Sigmoid colon (tissue), 7 donors: Measurements from ENCODE around the gene NIP7. TPM values are rescaled to one million over a fixed set of nuclear protein-coding genes. Genes with fewer than 3 reads are reported as not detected.

Experiments used
- DNase-seq: peaks from one replicate; pipeline ENCODE4 v3.0.0-alpha.2; 2019
- H3K27ac ChIP-seq, 4 donors: fragments of 200-600 bp; sonication (generic); one replicate each; pipeline ENCODE4 v1.5.1; 2016 to 2019; ENCODE audit warnings: mild to moderate bottlenecking in 1 of 4
- H3K27me3 ChIP-seq, 3 donors: fragments of 200-600 bp; sonication (generic); one replicate each; pipeline ENCODE4 v1.5.1; 2019; ENCODE audit warnings: mild to moderate bottlenecking in 1 of 3
- H3K36me3 ChIP-seq, 4 donors: fragments of 200-600 bp; sonication (generic); one replicate each; pipeline ENCODE4 v1.5.1; 2016 to 2019
- H3K4me1 ChIP-seq, 4 donors: fragments of 200-600 bp; sonication (generic); one replicate each; pipeline ENCODE4 v1.5.1; 2017 to 2019
- H3K4me3 ChIP-seq, 4 donors: fragments of 200-600 bp; sonication (generic); one replicate each; pipeline ENCODE4 v1.5.1; 2017 to 2019; ENCODE audit warnings: mild to moderate bottlenecking in 2 of 4, moderate library complexity in 1 of 4
- H3K9me3 ChIP-seq, 4 donors: fragments of 200-600 bp in 3 of 4; sonication (generic) in 3 of 4; one replicate each; pipeline versions ENCODE4 v1.5.1 to v1.6.1; 2013 to 2019
- EP300 ChIP-seq, 4 donors: sonication (generic); formaldehyde crosslinking; IDR thresholded peaks; one replicate each; pipeline ENCODE4 v1.6.1; 2017; ENCODE audit warnings: antibody characterized with exemption in 4 of 4
- POLR2A ChIP-seq, 2 donors: fragments of 450-650 bp; IDR thresholded peaks; one replicate each; pipeline ENCODE4 v1.6.1; 2016; ENCODE audit warnings: antibody characterized with exemption in 2 of 2, mild to moderate bottlenecking in 2 of 2, moderate library complexity in 2 of 2
- POLR2AphosphoS5 ChIP-seq, 4 donors: sonication (generic); formaldehyde crosslinking; IDR thresholded peaks; one replicate each; pipeline ENCODE4 v1.6.1; 2017; ENCODE audit warnings: antibody characterized with exemption in 4 of 4
- WGBS, 2 donors: extraction: QIAGEN DNeasy Blood & Tissue Kit; methylation state at CpG; one replicate each; pipeline ENCODE4 v1.1.7; 2013; 5-methylcytosine and 5-hydroxymethylcytosine counted together
- intact Hi-C: fragments of 100-400 bp; cut with DNase I; formaldehyde crosslinking; loops from one replicate; pipeline ENCODE4 v1.15.1; 2023
- polyA plus RNA-seq, 3 donors: library from polyadenylated mRNA; stranded (reverse); fragments of 200-250 nt; gene quantifications; one replicate each; pipeline ENCODE4 v1.2.3, GENCODE V29; 2013
- total RNA-seq, 4 donors: library from RNA; depleted of rRNA; stranded (reverse); fragments of >200 nt; gene quantifications; one replicate each; pipeline ENCODE4 v1.1.0, GENCODE V29; 2016
- TF ChIP-seq, protein P1 (sequence below), 4 experiments: fragments of 450-650 bp in 3 of 4; fragments of 200-600 bp in 1 of 4; IDR thresholded peaks; one replicate each; pipeline ENCODE4 v1.5.1; 2016 to 2019; ENCODE audit warnings: antibody characterized with exemption in 4 of 4, mild to moderate bottlenecking in 3 of 4, moderate library complexity in 2 of 4
- donor health status: healthy with polysubstance abuse.
- donor health status: Bipolar disorder and iron deficiency.
- donor health status: healthy.

NIP7 gene
- total and polyA plus RNA-seq, 7 donors: 6.9 to 23.8 (median 11.4) TPM

DNA sequence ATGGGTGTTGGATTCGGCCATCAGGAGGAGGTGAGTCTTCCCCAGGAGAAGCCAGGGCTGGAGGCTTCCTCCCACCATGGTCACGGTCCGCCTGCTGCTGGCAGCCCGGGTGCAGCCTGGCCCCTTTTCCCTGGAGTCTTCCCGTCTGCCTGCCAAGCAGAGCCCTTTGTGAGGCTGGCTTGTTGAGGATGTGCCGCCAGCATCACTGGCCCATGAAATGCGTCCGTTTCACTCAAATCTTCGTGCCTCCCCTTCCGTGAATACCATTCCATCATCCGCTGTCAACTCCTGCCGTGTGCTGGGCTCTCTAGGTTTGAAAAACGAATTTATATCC is 18.9 kb upstream of the NIP7 start:
- TF ChIP-seq, protein P1, sequence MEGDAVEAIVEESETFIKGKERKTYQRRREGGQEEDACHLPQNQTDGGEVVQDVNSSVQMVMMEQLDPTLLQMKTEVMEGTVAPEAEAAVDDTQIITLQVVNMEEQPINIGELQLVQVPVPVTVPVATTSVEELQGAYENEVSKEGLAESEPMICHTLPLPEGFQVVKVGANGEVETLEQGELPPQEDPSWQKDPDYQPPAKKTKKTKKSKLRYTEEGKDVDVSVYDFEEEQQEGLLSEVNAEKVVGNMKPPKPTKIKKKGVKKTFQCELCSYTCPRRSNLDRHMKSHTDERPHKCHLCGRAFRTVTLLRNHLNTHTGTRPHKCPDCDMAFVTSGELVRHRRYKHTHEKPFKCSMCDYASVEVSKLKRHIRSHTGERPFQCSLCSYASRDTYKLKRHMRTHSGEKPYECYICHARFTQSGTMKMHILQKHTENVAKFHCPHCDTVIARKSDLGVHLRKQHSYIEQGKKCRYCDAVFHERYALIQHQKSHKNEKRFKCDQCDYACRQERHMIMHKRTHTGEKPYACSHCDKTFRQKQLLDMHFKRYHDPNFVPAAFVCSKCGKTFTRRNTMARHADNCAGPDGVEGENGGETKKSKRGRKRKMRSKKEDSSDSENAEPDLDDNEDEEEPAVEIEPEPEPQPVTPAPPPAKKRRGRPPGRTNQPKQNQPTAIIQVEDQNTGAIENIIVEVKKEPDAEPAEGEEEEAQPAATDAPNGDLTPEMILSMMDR (IDR thresholded peaks at IDR 0.05): no peak
- TF ChIP-seq EP300 (IDR thresholded peaks at IDR 0.05): no peak
- no peak for TF ChIP-seq POLR2A (IDR thresholded peaks at IDR 0.05)
- no peak for TF ChIP-seq POLR2AphosphoS5 (IDR thresholded peaks at IDR 0.05)
- no peaks in the 10 kb centered on the region for H3K9me3 ChIP-seq
- DNase-seq: peak; percentile 46
- peaks cover 62 to 99% (median 84%) of the 10 kb centered on the region in 4 donors for H3K36me3 ChIP-seq
- H3K4me1 ChIP-seq: peaks cover 0 to 6% (median under 1%) of the 10 kb centered on the region in 4 donors
- WGBS, 2 donors: 93% methylated on average over 13 of the region's 13 CpGs
- H3K27ac ChIP-seq: no peak overlapping the region
- intact Hi-C loops: no loop called here
- no peak overlapping the region for H3K4me3 ChIP-seq
- no peaks in the 10 kb centered on the region for H3K27me3 ChIP-seq

DNA sequence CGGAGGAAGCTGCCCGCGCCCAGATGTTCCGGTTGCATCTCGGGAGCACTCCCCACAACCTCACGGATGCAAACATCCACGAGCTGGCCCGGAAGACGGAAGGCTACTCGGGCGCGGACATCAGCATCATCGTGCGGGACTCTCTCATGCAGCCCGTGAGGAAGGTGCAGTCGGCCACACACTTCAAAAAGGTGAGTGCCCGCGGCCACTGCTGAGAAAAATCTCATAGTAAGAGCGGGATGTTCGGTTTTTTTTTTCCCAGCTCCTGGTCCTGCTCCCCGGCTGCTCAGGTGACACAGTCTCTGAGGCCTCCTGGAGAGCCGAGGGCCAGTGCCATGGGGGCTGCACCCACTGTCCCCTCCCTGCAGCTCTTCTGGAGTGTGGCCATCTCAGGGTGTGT is 18.5 kb upstream of the NIP7 start:
- TF ChIP-seq, protein P1 (IDR thresholded peaks at IDR 0.05): no peak
- TF ChIP-seq EP300 (IDR thresholded peaks at IDR 0.05): no peak
- DNase-seq: peak; percentile 44
- intact Hi-C loops: no loop called here
- H3K27me3 ChIP-seq: no peaks in the 10 kb centered on the region
- peaks cover 0 to 9% (median 5%) of the 10 kb centered on the region in 4 donors for H3K4me1 ChIP-seq
- WGBS, 2 donors: 94% methylated on average over 22 of the region's 22 CpGs
- H3K4me3 ChIP-seq: no peak overlapping the region
- peaks cover 58 to 99% (median 80%) of the 10 kb centered on the region in 4 donors for H3K36me3 ChIP-seq
- H3K27ac ChIP-seq: no peak overlapping the region
- H3K9me3 ChIP-seq: no peaks in the 10 kb centered on the region

DNA sequence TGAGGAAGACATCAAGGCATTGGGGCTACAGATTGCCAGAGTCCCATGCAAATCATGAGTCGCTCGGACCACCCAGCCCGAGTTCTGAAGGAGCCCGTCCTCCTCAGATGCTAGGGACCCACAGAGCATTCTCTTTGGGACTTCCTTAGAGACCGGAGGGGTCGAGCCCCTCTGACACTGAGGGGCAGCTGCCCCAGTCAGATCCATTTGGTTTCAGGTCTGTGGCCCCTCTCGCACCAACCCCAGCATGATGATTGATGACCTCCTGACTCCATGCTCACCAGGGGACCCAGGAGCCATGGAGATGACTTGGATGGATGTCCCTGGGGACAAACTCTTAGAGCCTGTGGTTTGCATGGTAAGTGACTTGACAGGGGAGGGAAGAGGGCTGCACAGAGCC is 17.2 kb upstream of the NIP7 start:
- H3K4me1 ChIP-seq: peaks cover 0 to 20% (median 16%) of the 10 kb centered on the region in 4 donors
- DNase-seq: no peak
- TF ChIP-seq POLR2AphosphoS5 (IDR thresholded peaks at IDR 0.05): no peak
- TF ChIP-seq, protein P1 (IDR thresholded peaks at IDR 0.05): no peak
- TF ChIP-seq EP300 (IDR thresholded peaks at IDR 0.05): no peak
- TF ChIP-seq POLR2A (IDR thresholded peaks at IDR 0.05): no peak
- no peak overlapping the region for H3K27ac ChIP-seq
- WGBS, 2 donors: 93 to 94% methylated on average over 7 of the region's 7 CpGs
- peaks cover 53 to 93% (median 67%) of the 10 kb centered on the region in 4 donors for H3K36me3 ChIP-seq
- H3K9me3 ChIP-seq: no peaks in the 10 kb centered on the region
- intact Hi-C loops: no loop called here
- no peak overlapping the region for H3K4me3 ChIP-seq
- H3K27me3 ChIP-seq: no peaks in the 10 kb centered on the region

DNA sequence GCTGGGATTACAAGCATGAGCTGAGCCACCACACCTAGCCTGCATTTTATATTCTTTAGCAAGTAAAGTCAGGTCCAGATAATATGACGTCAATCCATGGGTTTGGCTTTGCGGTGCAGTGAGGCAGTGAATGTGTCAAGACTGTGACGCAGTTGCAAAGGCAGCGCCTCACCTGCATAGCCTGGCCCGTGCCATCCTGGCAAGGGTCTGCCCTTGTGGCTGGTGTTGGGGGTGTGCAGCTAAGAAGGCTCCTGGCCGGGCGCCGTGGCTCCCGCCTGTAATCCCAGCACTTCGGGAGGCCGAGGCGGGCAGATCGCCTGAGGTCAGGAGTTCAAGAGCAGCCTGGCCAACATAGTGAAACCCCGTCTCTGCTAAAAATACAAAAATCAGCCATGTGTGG is 16.2 kb upstream of the NIP7 start:
- 92 to 93% methylated on average over 14 of the region's 14 CpGs for WGBS, 2 donors
- no peaks in the 10 kb centered on the region for H3K9me3 ChIP-seq
- H3K27ac ChIP-seq: no peak overlapping the region
- H3K4me3 ChIP-seq: no peak overlapping the region
- H3K36me3 ChIP-seq: peaks cover 48 to 84% (median 62%) of the 10 kb centered on the region in 4 donors
- H3K4me1 ChIP-seq: peaks cover 0 to 30% (median 26%) of the 10 kb centered on the region in 4 donors
- no peak for DNase-seq
- no peak for TF ChIP-seq EP300 (IDR thresholded peaks at IDR 0.05)
- no peaks in the 10 kb centered on the region for H3K27me3 ChIP-seq
- intact Hi-C loops: no loop called here

DNA sequence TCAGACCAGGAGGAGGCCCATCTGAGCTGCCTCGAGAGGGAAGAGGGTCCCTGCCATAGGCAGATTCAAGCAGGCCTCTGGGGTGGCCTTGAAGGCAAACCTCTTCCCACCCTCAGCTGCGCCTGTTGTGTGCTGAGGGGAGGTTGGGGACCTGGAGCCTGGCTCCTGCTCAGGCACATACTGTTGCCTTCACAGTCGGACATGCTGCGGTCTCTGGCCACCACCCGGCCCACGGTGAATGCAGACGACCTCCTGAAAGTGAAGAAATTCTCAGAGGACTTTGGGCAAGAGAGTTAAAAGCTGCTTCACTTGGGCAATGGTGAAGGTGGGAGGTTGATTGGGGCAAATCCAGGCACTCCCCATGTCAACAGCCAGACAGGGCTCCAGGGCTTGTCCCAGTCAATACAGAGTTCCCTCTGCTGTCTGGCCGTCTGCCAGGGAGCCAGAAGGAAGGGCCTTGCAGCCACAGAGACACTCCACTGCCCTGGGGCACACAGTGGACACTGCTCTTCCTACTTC is 15.5 kb upstream of the NIP7 start:
- peaks cover 42 to 77% (median 57%) of the 10 kb centered on the region in 4 donors for H3K36me3 ChIP-seq
- H3K4me1 ChIP-seq: peaks cover 0 to 36% (median 33%) of the 10 kb centered on the region in 4 donors
- WGBS, 2 donors: 68 to 84% methylated on average over 8 of the region's 8 CpGs
- no peak overlapping the region for H3K27ac ChIP-seq
- intact Hi-C loops: no loop called here
- DNase-seq: no peak
- H3K27me3 ChIP-seq: no peaks in the 10 kb centered on the region
- TF ChIP-seq EP300 (IDR thresholded peaks at IDR 0.05) (no peak), POLR2A (IDR thresholded peaks at IDR 0.05) (no peak), POLR2AphosphoS5 (IDR thresholded peaks at IDR 0.05) (no peak)
- TF ChIP-seq, protein P1 (IDR thresholded peaks at IDR 0.05): no peak
- H3K4me3 ChIP-seq: no peak overlapping the region
- no peaks in the 10 kb centered on the region for H3K9me3 ChIP-seq
